GM13976 (cell line): ENCODE measurements around the gene SMG9.

ENCODE experiments used
- DNase-seq: peaks from one replicate; pipeline ENCODE4 v3.0.0; 2012; ENCODE audit warnings: low spot score
- in situ Hi-C: fragments of 300-500 bp; cut with MboI; formaldehyde crosslinking; loops from one replicate; pipeline ENCODE4 v1.12.0; 2022; ENCODE audit warnings: low sequenced_read_pairs, mixed read lengths, inconsistent platforms; ENCODE audit not compliant: unreplicated experiment
- TF ChIP-seq, protein P1 (sequence below): IDR thresholded peaks from 2 replicates; pipeline ENCODE4 v1.5.1; 2012; ENCODE audit warnings: borderline replicate concordance, mild to moderate bottlenecking; ENCODE audit not compliant: insufficient read depth; ENCODE audit errors: extremely low read depth, missing control alignments, control extremely low read depth

The SMG9 gene

DNA sequence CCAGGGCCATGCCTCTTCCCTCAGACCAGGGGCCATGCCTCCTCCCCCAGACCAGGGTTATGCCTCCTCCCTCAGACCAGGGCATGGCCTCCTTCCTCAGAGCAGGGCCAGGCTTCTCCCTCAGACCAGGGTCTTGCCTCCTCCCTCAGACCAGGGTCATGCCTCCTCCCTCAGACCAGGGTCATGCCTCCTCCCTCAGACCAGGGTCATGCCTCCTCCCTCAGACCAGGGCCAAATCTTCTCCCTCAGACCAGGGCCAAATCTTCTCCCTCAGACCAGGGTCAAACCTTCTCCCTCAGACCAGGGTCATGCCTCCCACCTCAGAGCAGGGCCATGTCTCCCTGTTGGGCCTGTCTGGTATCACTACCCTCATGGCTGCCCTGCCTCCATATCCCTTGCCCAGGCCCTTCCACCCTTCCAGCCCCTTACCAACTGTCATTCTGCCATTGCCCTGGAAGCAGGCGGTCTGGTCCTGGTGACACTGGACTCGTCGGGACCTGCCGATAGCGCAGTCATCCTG is 43.3 kb upstream of the SMG9 start:
- no peak for DNase-seq
- TF ChIP-seq, protein P1, sequence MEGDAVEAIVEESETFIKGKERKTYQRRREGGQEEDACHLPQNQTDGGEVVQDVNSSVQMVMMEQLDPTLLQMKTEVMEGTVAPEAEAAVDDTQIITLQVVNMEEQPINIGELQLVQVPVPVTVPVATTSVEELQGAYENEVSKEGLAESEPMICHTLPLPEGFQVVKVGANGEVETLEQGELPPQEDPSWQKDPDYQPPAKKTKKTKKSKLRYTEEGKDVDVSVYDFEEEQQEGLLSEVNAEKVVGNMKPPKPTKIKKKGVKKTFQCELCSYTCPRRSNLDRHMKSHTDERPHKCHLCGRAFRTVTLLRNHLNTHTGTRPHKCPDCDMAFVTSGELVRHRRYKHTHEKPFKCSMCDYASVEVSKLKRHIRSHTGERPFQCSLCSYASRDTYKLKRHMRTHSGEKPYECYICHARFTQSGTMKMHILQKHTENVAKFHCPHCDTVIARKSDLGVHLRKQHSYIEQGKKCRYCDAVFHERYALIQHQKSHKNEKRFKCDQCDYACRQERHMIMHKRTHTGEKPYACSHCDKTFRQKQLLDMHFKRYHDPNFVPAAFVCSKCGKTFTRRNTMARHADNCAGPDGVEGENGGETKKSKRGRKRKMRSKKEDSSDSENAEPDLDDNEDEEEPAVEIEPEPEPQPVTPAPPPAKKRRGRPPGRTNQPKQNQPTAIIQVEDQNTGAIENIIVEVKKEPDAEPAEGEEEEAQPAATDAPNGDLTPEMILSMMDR = no peak
- in situ Hi-C loops = no loop called here

DNA sequence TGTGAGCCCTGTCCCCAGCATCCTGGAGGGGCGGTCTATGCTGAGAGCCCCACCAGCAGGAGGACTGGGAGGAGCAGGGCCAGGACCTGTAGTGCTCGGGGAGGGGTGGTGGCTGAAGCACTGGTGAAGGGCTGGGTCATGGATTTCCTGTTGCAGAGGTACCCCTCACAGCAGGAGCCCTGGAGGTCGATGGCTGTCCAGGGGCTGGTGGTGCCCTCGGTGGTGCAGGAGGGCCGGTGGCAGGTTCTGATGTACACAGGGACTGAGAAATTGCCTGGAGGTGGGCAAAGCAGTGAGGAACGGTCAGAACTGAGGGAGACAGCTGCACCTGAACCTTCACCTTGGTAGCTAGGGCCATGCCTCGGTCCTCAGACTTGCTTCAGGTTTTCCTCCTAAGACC is 42.8 kb upstream of the SMG9 start:
- in situ Hi-C loops = no loop called here
- no peak for DNase-seq
- TF ChIP-seq, protein P1 = no peak

DNA sequence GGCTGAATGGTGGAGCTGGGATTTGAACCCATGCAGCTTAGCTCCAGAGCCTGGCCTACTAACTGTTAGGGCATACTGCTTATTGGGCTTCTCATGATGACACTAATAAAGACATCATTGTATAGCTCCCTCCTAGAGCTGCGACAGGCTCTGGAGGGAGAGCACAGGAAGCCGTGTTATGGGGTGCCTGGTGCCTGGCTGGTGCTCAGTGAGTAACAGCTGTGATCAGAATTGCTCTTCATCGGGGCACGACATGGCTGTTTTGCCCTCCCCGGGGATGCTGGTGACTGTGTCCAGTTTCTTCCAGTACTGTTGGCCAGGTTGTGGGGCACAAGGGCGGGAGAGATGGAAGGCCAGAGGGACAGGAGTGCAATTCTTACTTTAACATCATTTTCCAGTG is 42.4 kb upstream of the SMG9 start:
- in situ Hi-C loops = no loop called here
- TF ChIP-seq, protein P1 = no peak
- no peak for DNase-seq

DNA sequence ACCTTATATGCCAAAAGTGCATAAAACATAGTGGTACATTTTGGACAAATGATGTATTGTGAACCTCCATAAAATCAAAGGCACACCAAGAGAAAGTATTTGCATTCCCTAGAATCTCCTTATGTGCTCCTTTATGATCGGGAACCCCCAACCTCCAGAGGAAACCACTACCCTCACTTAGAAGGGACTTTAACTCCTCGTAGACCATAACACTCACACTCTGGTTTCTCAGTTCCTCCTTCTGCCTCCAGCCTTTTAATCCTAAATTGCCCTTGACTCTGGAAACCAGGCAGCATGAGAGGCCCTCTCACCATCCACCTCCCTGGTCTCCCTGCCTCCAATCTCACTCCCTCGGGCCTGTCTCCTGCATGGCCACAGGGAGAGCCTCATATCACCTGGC is 35.8 kb upstream of the SMG9 start:
- TF ChIP-seq, protein P1 = no peak
- in situ Hi-C loops = no loop called here
- DNase-seq = peak; percentile 40

DNA sequence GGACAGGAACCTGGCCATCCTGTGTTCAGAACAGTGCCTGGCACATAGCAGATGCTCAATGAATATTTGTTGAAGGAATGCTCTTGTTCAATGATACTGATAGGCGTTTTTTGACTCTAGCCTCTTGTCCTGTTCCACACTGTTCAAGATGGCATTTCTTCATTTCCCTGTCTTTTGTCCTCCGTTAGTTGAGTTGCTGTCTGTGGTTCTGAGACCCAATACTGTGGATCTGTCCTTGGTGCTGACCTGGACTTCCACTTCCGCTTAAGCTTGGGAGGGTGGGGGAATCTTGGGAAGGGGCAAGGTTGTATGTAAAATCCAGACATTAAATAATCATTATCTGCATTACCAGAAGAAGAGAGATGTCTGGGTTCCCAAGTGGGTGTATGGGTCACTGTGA is 34.3 kb upstream of the SMG9 start:
- TF ChIP-seq, protein P1 = no peak
- no peak for DNase-seq

DNA sequence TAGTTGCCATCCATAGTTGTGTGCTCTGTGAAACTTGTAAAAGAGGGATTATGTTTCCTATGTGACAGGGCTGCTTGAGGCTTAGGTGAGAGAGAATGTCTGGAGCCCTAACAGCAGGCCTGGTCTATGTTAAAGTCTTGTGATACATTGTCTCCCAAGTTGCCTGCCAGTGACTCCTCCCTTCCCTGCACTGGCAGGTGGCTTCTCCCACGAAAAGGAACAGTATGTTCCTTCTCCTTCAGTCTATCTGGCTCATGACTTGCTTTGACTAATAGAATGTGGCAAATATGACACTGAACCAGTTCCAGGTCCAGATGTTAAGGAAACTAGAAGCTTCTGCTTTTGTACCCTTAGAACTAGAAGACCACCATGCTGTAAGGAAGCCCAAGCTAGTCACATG is 31.9 kb upstream of the SMG9 start:
- no peak for DNase-seq
- TF ChIP-seq, protein P1 = no peak
- in situ Hi-C loops = no loop called here

More for the DNA sequence above, 34.3 kb upstream of the SMG9 start:
- in situ Hi-C loops = no loop called here
